ENCODE results near the gene PROM1. TPM values are rescaled to one million over a fixed set of nuclear protein-coding genes. Genes with fewer than 3 reads are reported as not detected.

The PROM1 gene
- total and polyA plus RNA-seq, 9 of the 15 experiments (the other 6 are each of a cell fraction or from before 2014, with no cell fraction given) = 0.05 TPM; not detected in 8

- intact Hi-C loops (cut with micrococcal nuclease) = no loop called here
- FAIRE-seq = no peak
- WGBS (ENCODE audit: insufficient coverage, low coverage, missing lambda C conversion rate) = 0% methylated on average over 2 of the region's 2 CpGs
Observed at GRCh38 chr4:16031546-16032395, 52.1 kb downstream of the PROM1 start.

GRCh38 chr4:16029886-16030285, 53.9 kb downstream of the PROM1 start:
- H2AFZ ChIP-seq (ENCODE audit: low read depth, low read length) = no peak overlapping the region
- no peak for DNase-seq (ENCODE audit: extremely low read depth in 1 of 4, low spot score in 3 of 4)
- no peak for TF ChIP-seq ZNF224 (CRISPR knock-in tag; IDR thresholded peaks at IDR 0.05)
- TF ChIP-seq ZNF324 (CRISPR knock-in tag; IDR thresholded peaks at IDR 0.05) = no peak
- no peak for TF ChIP-seq POLR2H (tag; IDR thresholded peaks at IDR 0.05; ENCODE audit: low read depth)
- no peak for TF ChIP-seq RERE (CRISPR knock-in tag; IDR thresholded peaks at IDR 0.05; ENCODE audit: borderline replicate concordance)
- no peak for TF ChIP-seq HSF4 (CRISPR knock-in tag; IDR thresholded peaks at IDR 0.05; ENCODE audit: borderline replicate concordance)
- TF ChIP-seq TEAD1 (CRISPR knock-in tag; IDR thresholded peaks at IDR 0.05) = no peak
- no peak for TF ChIP-seq ZC3H8 (IDR thresholded peaks at IDR 0.05)

More at GRCh38 chr4:16031546-16032395, 52.1 kb downstream of the PROM1 start:
- Histone ChIP-seq H3K36me3 (ENCODE audit: control insufficient read depth, insufficient read depth, low read length) (no peaks in the 10 kb centered on the region), H3K9me3 (replicated peaks; ENCODE audit: control insufficient read depth, insufficient read depth, low read depth, low read length) (no peaks in the 10 kb centered on the region), H3K79me2 (ENCODE audit: control insufficient read depth, insufficient read depth, low read length) (no peaks in the 10 kb centered on the region), H2AFZ (ENCODE audit: low read depth, low read length) (no peak overlapping the region), H3K4me2 (ENCODE audit: insufficient read depth, low read length) (no peak overlapping the region), H4K20me1 (replicated peaks; ENCODE audit: control insufficient read depth, insufficient read depth, low read length) (no peaks in the 10 kb centered on the region), H3K9ac (ENCODE audit: insufficient read depth in 1 of 2, low read depth in 2 of 2, low read length in 2 of 2) (no peak overlapping the region), H3K4me3 (no peak overlapping the region), H3K9me1 (ENCODE audit: control insufficient read depth, insufficient read depth, low read length) (no peaks in the 10 kb centered on the region), H3K27me3 (ENCODE audit: control insufficient read depth in 2 of 2, insufficient read depth in 2 of 2, low read length in 2 of 2) (peaks cover 10 to 13% of the 10 kb centered on the region in 2 experiments; a peak in 4 of 5 replicates), H3K4me1 (replicated peaks in 1 of 2; ENCODE audit: control insufficient read depth in 2 of 2, insufficient read depth in 2 of 2, low read length in 2 of 2) (no peaks in the 10 kb centered on the region), H3K27ac (ENCODE audit: extremely low read depth, low read depth, low read length) (no peak overlapping the region)
- ChIA-PET CTCF (ENCODE audit: low intra/inter-chr PET ratio) (interaction anchor here (0.7 kb wide), 1 partner anchor 655 kb away, joined by 4 read pairs; no protein-coding TSS in a partner anchor), POLR2A (no interaction called here)
- in situ Hi-C loops (cut with MboI) = loop anchor here (5.0 kb wide), 1 partner anchor 236 kb away; no protein-coding TSS in a partner anchor
- TF ChIP-seq ZC3H8 (IDR thresholded peaks at IDR 0.05) (no peak), HDAC8 (tag; IDR thresholded peaks at IDR 0.05) (no peak), ELF2 (CRISPR knock-in tag; IDR thresholded peaks at IDR 0.05) (no peak), HMG20A (CRISPR knock-in tag; conservative IDR thresholded peaks at IDR 0.05) (no peak), POLR3G (IDR thresholded peaks at IDR 0.05; ENCODE audit: extremely low read depth, insufficient read length, insufficient replicate concordance) (no peak)
- BruUV-seq (replicated peaks) = no TSS peak
- ATAC-seq (no peak), DNase-seq (ENCODE audit: extremely low read depth in 1 of 4, low spot score in 3 of 4) (no peak)

More at GRCh38 chr4:16029886-16030285, 53.9 kb downstream of the PROM1 start:
- Histone ChIP-seq H3K9ac (ENCODE audit: insufficient read depth in 1 of 2, low read depth in 2 of 2, low read length in 2 of 2) (no peak overlapping the region), H3K27ac (ENCODE audit: extremely low read depth, low read depth, low read length) (no peak overlapping the region), H4K20me1 (replicated peaks; ENCODE audit: control insufficient read depth, insufficient read depth, low read length) (no peaks in the 10 kb centered on the region), H3K4me2 (ENCODE audit: insufficient read depth, low read length) (no peak overlapping the region), H3K36me3 (ENCODE audit: control insufficient read depth, insufficient read depth, low read length) (no peaks in the 10 kb centered on the region), H3K27me3 (ENCODE audit: control insufficient read depth in 2 of 2, insufficient read depth in 2 of 2, low read length in 2 of 2) (peaks cover 7 to 11% of the 10 kb centered on the region in 2 experiments; a peak in 3 of 5 replicates), H3K9me1 (ENCODE audit: control insufficient read depth, insufficient read depth, low read length) (no peaks in the 10 kb centered on the region), H3K79me2 (ENCODE audit: control insufficient read depth, insufficient read depth, low read length) (no peaks in the 10 kb centered on the region), H3K4me3 (no peak overlapping the region), H3K4me1 (replicated peaks in 1 of 2; ENCODE audit: control insufficient read depth in 2 of 2, insufficient read depth in 2 of 2, low read length in 2 of 2) (no peaks in the 10 kb centered on the region), H3K9me3 (replicated peaks; ENCODE audit: control insufficient read depth, insufficient read depth, low read depth, low read length) (no peaks in the 10 kb centered on the region)
- ChIA-PET CTCF (ENCODE audit: low intra/inter-chr PET ratio) (interaction anchor here (1.2 kb wide), 1 partner anchor 235 kb away, joined by 3 read pairs; no protein-coding TSS in a partner anchor), POLR2A (interaction anchor here (1.1 kb wide), 1 partner anchor 10 kb away, joined by 3 read pairs; no protein-coding TSS in a partner anchor)
- BruUV-seq (replicated peaks) = no TSS peak
- WGBS (ENCODE audit: insufficient coverage, low coverage, missing lambda C conversion rate) = 0% methylated on average over 1 of the region's 1 CpG
- intact Hi-C loops (cut with micrococcal nuclease) = loop anchor here (10.0 kb wide), 1 partner anchor 555 kb away; no protein-coding TSS in a partner anchor
- FAIRE-seq (no peak), ATAC-seq (no peak)
- in situ Hi-C loops (cut with MboI) = loop anchor here (5.0 kb wide), 1 partner anchor 237 kb away; no protein-coding TSS in a partner anchor

All from K562 (cell line).